ENCODE results near the gene GRIA1.

- TF ChIP-seq, protein P1, sequence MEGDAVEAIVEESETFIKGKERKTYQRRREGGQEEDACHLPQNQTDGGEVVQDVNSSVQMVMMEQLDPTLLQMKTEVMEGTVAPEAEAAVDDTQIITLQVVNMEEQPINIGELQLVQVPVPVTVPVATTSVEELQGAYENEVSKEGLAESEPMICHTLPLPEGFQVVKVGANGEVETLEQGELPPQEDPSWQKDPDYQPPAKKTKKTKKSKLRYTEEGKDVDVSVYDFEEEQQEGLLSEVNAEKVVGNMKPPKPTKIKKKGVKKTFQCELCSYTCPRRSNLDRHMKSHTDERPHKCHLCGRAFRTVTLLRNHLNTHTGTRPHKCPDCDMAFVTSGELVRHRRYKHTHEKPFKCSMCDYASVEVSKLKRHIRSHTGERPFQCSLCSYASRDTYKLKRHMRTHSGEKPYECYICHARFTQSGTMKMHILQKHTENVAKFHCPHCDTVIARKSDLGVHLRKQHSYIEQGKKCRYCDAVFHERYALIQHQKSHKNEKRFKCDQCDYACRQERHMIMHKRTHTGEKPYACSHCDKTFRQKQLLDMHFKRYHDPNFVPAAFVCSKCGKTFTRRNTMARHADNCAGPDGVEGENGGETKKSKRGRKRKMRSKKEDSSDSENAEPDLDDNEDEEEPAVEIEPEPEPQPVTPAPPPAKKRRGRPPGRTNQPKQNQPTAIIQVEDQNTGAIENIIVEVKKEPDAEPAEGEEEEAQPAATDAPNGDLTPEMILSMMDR (IDR thresholded peaks at IDR 0.05) = no peak
- TF ChIP-seq POLR2A (IDR thresholded peaks at IDR 0.05) = no peak
- no peak for TF ChIP-seq POLR2AphosphoS5 (IDR thresholded peaks at IDR 0.05)
These were observed 30.5 kb downstream of the GRIA1 start for GRCh38 chr5:153520952-153521351.

Measured in gastroesophageal sphincter (tissue), 3 donors.